Spleen (tissue), 11 donors: ENCODE measurements around the gene BCAR3. TPM values are rescaled to one million over a fixed set of nuclear protein-coding genes. Genes with fewer than 3 reads are reported as not detected.
A peak's percentile ranks its signal among the peaks of the same experiment; 100 is the strongest.
"Not testable (repeated sequence)": the region's sequence is repeated elsewhere in the genome, so short reads cannot be mapped to it uniquely, and the experiment has no call there.

Source experiments
- DNase-seq: peaks from one replicate; pipeline ENCODE4 v3.0.0-alpha.2; 2020
- H3K27ac ChIP-seq, 8 donors: fragments of 200-600 bp; sonication (generic) in 7 of 8; 1 replicate in 4 of 8; 2 replicates in 4 of 8; pipeline versions ENCODE4 v1.5.0 to v1.8.0; 2016 to 2021; ENCODE audit warnings: inconsistent platforms in 4 of 8, mild to moderate bottlenecking in 4 of 8, moderate library complexity in 1 of 8
- H3K27me3 ChIP-seq, 7 donors: fragments of 200-600 bp; sonication (generic) in 6 of 7; replicated peaks in 1 of 7; 1 replicate in 4 of 7; 2 replicates in 3 of 7; pipeline versions ENCODE4 v1.5.0 to v1.8.0; 2016 to 2021; ENCODE audit warnings: inconsistent platforms in 3 of 7, mild to moderate bottlenecking in 1 of 7
- H3K36me3 ChIP-seq, 6 donors: fragments of 200-600 bp; sonication (generic) in 5 of 6; 1 replicate in 4 of 6; 2 replicates in 2 of 6; pipeline versions ENCODE4 v1.5.0 to v1.8.0; 2016 to 2021; ENCODE audit warnings: inconsistent platforms in 2 of 6
- H3K4me1 ChIP-seq, 6 donors: fragments of 200-600 bp; sonication (generic) in 5 of 6; 1 replicate in 3 of 6; 2 replicates in 3 of 6; pipeline versions ENCODE4 v1.5.0 to v1.8.0; 2016 to 2021; ENCODE audit warnings: inconsistent platforms in 3 of 6
- H3K4me3 ChIP-seq, 8 donors: fragments of 200-600 bp; sonication (generic) in 7 of 8; 1 replicate in 4 of 8; 2 replicates in 4 of 8; pipeline versions ENCODE4 v1.5.0 to v1.8.0; 2016 to 2021; ENCODE audit warnings: inconsistent platforms in 4 of 8, mild to moderate bottlenecking in 4 of 8, moderate library complexity in 2 of 8
- H3K9me3 ChIP-seq, 8 donors: fragments of 200-600 bp; sonication (generic) in 7 of 8; 1 replicate in 4 of 8; 2 replicates in 4 of 8; pipeline versions ENCODE4 v1.5.0 to v1.8.0; 2016 to 2021; ENCODE audit warnings: inconsistent platforms in 4 of 8
- CTCF ChIP-seq, 11 experiments: fragments of 200-600 bp in 7 of 11; fragments of 450-650 bp in 4 of 11; sonication (generic) in 4 of 11; IDR thresholded peaks in 8 of 11; conservative IDR thresholded peaks in 3 of 11; 1 replicate in 7 of 11; 2 replicates in 4 of 11; pipeline versions ENCODE4 v1.4.0 to v1.8.0; 2016 to 2021; ENCODE audit warnings: antibody characterized with exemption in 11 of 11, inconsistent platforms in 4 of 11, mild to moderate bottlenecking in 1 of 11
- POLR2A ChIP-seq, 3 donors: fragments of 450-650 bp; IDR thresholded peaks; one replicate each; pipeline ENCODE4 v1.5.1; 2017; ENCODE audit warnings: antibody characterized with exemption in 3 of 3, mild to moderate bottlenecking in 1 of 3
- POLR2AphosphoS5 ChIP-seq, 3 donors: sonication (generic); formaldehyde crosslinking; IDR thresholded peaks; one replicate each; pipeline ENCODE4 v1.5.1; 2017; ENCODE audit warnings: antibody characterized with exemption in 3 of 3
- WGBS, 5 donors: extraction: QIAGEN DNeasy Blood & Tissue Kit in 3 of 5; methylation state at CpG; one replicate each; pipeline versions ENCODE4 v1.1.5 to v1.1.7; 2013 to 2018; 5-methylcytosine and 5-hydroxymethylcytosine counted together
- intact Hi-C: fragments of 100-400 bp; cut with DNase I; formaldehyde crosslinking; loops from one replicate; pipeline ENCODE4 v1.15.0; 2023; ENCODE audit warnings: low total_unique reads
- polyA plus RNA-seq, 3 donors: library from polyadenylated mRNA; stranded (reverse); fragments of 200-250 nt; gene quantifications; one replicate each; pipeline ENCODE4 v1.2.1, GENCODE V29; 2013
- total RNA-seq, 7 donors: library from RNA; depleted of rRNA in 3 of 7; stranded (reverse); fragments of >200 nt in 3 of 7; fragmentation: NEBNext Ultra II Directional in 4 of 7; extraction: Animal tissue kit (Norgen Biotek cat#: 25700) in 4 of 7; gene quantifications; one replicate each; pipeline versions ENCODE4 v1.1.0 to v1.2.1, GENCODE V29; 2016 to 2021
- donor health status: healthy with polysubstance abuse.
- donor health status: DM: no; HTN: no; CAD: no; lungs with moderate emphysema.
- donor health status: DM: no; HTN: no; CAD: no.
- donor health status: Bipolar disorder and iron deficiency.
- donor health status: healthy.
- donor health status: DM: no; HTN: no; CAD: no.
- donor health status: DM: yes; HTN: yes; CAD: no.

The BCAR3 gene
- total and polyA plus RNA-seq, 10 donors = 3.5 to 18.0 (median 11.8) TPM

DNA sequence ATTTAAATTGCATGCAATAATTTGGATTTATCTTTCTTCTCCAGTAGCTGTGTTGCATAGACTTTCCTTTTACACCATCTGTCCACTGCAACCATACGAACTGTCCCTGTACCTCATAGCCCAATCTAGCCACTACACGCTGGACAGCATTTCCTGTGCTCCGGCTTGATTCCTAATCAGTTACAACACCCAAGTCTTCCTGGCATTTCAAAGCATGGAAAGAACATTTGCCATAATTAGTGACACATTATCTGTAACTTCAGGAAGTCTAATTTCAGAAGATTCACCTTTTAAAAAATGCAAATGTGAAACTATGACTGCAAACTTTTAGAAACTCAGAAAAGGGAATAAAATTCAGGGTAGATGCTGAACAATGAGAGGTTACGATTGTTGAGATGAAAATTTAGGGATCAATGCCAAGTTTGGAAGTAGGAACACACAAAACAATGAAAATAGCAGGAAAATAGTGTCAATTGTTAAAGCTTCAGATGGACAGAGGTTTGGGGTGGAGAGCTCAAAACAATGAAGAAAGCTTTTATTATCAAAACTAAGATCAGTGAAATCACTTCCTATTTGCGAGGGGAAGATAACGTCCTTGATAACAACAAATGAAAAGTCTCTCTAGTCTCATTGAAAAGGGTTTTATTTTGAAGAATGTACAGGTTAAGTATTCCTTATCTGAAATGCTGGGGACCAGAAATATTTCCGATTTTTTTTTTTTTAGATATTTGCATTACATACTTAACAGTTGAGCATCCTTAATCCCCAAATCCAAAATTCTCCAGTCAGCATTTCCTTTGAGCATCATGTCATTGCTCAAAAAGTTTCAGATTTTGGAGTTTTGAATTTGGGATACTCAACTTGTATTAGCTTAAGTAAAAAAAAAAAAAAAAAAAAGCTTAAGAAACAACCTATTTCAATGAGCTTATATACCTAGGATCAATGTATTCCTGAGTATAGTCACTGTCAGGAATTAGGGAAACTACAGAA, 126.5 kb downstream of the BCAR3 start:
- no peak for TF ChIP-seq CTCF (IDR thresholded peaks at IDR 0.05 in 8 of 11, conservative IDR thresholded peaks at IDR 0.05 in 3 of 11)
- TF ChIP-seq POLR2AphosphoS5 (IDR thresholded peaks at IDR 0.05) = peak in 1 of 3 donors; percentile 15
- Histone ChIP-seq H3K4me1 (peaks cover 0 to 52% (median 20%) of the 10 kb centered on the region in 6 donors), H3K27me3 (no peaks in the 10 kb centered on the region), H3K4me3 (no peak overlapping the region), H3K27ac (peak overlapping the region in 5 of 8 donors; percentile 16 to 50 (median 28)), H3K9me3 (no peaks in the 10 kb centered on the region), H3K36me3 (peaks cover 0 to 7% (median 0%) of the 10 kb centered on the region in 6 donors)
- WGBS, 5 donors = 24 to 46% (median 34%) methylated on average over 7 of the region's 7 CpGs
- intact Hi-C loops = no loop called here
- no peak for DNase-seq

- DNase-seq, H3K4me3 ChIP-seq, H3K27me3 ChIP-seq, H3K36me3 ChIP-seq, H3K9me3 ChIP-seq, intact Hi-C loops: not testable (repeated sequence)
- Histone ChIP-seq H3K4me1 (peaks cover 0 to 49% (median 17%) of the 10 kb centered on the region in 6 donors), H3K27ac (peak overlapping the region in 4 of 8 donors; percentile 24 to 50 (median 31))
- WGBS, 5 donors = 44 to 57% (median 52%) methylated on average over 4 of the region's 4 CpGs
These were observed 127.6 kb downstream of the BCAR3 start for GRCh38 chr1:93553886-93554490.

DNA sequence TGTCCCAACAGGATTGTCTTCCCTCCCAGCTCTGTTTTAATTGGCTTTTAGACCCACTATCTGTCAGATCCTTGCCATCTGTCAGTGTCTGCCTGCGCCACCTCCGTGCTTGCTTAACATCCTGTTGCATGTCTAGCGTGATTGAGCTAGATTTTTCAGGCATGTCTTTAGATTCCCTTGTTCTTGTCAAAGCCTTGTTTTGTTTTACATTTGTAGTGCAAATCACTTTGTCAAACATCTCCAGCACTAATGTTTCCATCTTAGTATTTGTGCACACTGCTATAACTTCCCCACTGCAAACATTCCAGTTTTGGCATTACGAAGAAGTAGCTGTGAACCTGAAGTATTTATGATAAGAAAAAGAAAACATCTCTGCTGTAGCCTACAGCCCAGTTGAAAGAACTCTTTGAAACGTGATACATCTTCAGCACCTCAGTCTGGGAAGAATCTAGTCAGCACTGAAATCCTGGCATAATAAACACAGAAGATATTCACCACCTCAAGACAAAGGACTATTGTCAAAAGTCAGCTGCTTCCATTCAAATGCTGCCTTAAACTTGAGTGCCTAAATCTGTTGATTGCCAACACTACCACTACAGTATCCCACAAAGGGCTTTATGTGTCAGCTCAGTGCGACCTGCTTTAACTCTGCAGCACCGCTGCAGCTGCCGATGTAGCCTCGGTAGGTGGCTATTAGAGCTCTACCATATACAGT, 128.7 kb downstream of the BCAR3 start:
- TF ChIP-seq POLR2AphosphoS5 (IDR thresholded peaks at IDR 0.05) (peak in 1 of 3 donors; percentile 54), CTCF (IDR thresholded peaks at IDR 0.05 in 8 of 11, conservative IDR thresholded peaks at IDR 0.05 in 3 of 11) (no peak)
- Histone ChIP-seq H3K27ac (peak overlapping the region in 3 of 8 donors; percentile 3 to 50 (median 33)), H3K9me3 (no peaks in the 10 kb centered on the region), H3K27me3 (no peaks in the 10 kb centered on the region), H3K4me1 (peaks cover 0 to 45% (median 15%) of the 10 kb centered on the region in 6 donors), H3K4me3 (no peak overlapping the region), H3K36me3 (peaks cover 0 to 8% (median 0%) of the 10 kb centered on the region in 6 donors)
- no peak for DNase-seq
- WGBS, 5 donors = 63 to 75% (median 68%) methylated on average over 9 of the region's 9 CpGs
- intact Hi-C loops = no loop called here

DNA sequence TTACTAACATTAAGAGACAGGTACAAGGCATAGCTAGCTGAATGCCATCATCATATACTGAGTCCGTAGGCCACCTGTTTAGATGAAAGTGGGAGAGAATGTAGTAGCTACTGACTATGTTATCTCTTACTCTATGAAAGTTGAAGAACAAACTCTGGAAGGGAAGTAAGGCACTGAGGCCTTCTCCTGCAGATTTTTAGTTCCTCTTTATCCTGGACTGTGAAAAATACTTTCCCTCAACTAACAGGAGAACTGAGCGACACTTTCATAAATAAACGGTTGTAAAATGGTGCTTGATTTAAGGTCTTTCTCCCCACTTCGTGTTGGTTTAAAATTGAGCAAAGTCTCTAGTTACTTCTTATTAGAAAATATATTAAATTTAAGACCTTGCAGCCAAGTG, 131.8 kb downstream of the BCAR3 start:
- 43 to 77% (median 64%) methylated on average over 4 of the region's 4 CpGs for WGBS, 5 donors

More for the DNA sequence above, 131.8 kb downstream of the BCAR3 start:
- no peak for DNase-seq
- Histone ChIP-seq H3K27ac (no peak overlapping the region), H3K36me3 (peaks cover 0 to 8% (median 0%) of the 10 kb centered on the region in 6 donors), H3K27me3 (no peaks in the 10 kb centered on the region), H3K4me3 (no peak overlapping the region), H3K4me1 (peaks cover 0 to 34% (median 10%) of the 10 kb centered on the region in 6 donors), H3K9me3 (no peaks in the 10 kb centered on the region)
- no peak for TF ChIP-seq POLR2AphosphoS5 (IDR thresholded peaks at IDR 0.05)
- TF ChIP-seq CTCF (IDR thresholded peaks at IDR 0.05 in 8 of 11, conservative IDR thresholded peaks at IDR 0.05 in 3 of 11) = no peak
- TF ChIP-seq POLR2A (IDR thresholded peaks at IDR 0.05) = no peak
- intact Hi-C loops = no loop called here
